HG03196 (cell line): ENCODE measurements around the gene TMEM163.
"Not testable (repeated sequence)": the region's sequence is repeated elsewhere in the genome, so short reads cannot be mapped to it uniquely, and the experiment has no call there.

ENCODE experiments used
- ATAC-seq: cut with Tn5 transposase; IDR thresholded peaks from one replicate; pipeline ENCODE4 v1.9.1; 2021; ENCODE audit not compliant: unreplicated experiment

Gene TMEM163

DNA sequence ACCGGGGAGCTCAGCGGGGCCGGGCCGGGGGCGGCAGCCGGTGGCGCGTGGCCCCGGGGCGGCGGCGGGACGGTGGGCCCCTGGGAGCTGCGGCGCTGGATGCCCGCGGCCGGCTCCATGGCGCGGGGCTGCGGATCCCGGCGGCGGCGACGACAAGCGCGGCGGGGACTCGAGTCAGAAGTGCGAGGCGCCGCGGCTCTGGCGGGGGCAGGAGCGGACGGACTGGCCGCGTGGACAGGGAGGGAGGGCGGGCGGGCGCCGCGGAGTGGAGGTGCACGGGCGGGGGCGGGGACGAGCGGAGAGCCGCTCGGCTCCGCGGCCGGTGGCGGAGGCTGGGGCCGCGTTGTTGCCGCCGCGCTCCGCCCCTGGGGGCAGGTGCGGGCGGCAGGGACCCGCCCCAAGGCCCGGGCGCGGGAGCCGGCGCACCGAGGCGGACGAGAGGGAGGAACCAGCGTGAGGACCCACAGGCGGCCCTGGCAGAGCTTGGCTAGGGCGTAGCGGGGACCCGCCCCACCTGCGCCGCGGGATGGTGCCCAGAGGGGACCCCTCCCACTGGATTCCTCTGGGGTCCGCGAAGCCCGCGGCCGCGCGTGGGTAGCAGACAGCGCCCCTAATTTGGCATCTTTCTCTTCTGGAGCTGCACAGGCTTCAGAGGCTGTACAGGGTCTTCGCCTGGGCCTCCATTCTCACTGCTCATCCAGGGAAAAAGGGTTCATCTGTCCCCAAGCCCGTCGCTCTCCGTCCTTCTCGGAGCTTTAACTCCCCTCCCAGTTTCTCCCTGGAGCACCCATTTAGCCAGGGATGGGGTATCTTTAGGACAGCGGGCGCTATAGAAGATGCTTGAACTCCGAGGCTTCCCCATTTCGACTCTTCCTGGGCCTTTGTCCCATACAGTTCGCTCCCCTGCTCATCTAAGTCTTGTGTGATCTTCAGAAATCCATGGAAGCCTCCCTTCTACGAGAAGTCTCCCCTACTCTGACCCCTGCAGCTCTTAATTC is at the start of gene TMEM163:
TMEM163 (minus strand) TSS at position 184 of the 998 bp plus-strand sequence.
- ATAC-seq, result no peak

DNA sequence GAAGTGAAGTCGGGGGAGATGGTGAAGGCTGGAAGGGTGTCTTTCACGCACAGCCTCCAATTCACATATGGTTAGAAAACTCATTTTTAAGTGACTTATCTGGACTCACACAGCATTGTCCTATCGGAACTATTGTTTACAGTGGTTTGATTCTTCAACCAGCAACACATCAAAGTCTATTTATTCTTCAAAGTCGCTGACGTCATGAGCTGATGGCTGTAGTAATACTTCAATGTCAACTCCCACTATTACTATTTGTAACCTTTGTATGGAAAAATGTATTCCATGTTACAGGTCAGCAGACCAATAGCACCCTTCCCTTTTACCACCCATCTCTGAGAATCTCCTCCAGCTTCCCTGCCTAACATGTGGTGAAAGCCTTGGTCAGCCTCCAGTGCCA is 47.8 kb upstream of the TMEM163 start:
- no peak for ATAC-seq

DNA sequence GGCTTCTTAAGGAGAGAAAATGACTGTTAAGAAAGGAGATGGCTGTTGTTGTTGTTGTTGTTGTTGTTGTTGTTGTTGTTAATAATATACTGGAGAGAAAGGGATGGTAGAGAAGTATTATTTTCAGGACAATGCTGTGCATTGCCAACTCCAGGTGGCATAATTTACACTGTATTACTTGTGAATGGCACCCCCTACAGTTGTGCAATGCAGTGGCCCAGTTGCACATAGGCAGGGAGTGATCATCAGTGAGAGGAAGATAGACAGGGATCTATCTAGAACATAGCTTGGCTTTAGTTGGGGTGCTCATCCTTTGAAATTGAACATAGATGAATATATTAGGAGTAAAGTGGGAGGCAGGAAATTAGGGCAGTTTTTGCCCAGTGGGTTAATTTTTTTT is 47.2 kb upstream of the TMEM163 start:
- no peak for ATAC-seq

DNA sequence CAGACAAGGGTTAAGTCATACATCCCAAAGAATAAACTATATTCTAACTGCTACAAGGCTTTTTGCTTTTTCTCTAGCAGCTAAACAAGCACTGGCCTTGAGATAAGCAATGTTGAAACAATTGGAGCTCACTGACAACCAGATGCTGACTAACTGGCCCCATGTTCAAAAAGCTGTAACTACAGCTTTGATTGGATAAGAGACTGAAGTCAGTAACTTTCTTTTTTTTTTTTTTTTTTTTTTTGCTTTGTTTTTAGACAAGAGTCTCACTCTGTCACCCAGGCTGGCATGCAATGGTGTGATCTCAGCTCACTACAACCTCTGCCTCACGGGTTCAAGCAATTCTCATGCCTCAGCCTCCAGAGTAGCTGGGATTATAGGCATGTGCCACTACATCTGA is 45.4 kb upstream of the TMEM163 start:
- ATAC-seq, result no peak

DNA sequence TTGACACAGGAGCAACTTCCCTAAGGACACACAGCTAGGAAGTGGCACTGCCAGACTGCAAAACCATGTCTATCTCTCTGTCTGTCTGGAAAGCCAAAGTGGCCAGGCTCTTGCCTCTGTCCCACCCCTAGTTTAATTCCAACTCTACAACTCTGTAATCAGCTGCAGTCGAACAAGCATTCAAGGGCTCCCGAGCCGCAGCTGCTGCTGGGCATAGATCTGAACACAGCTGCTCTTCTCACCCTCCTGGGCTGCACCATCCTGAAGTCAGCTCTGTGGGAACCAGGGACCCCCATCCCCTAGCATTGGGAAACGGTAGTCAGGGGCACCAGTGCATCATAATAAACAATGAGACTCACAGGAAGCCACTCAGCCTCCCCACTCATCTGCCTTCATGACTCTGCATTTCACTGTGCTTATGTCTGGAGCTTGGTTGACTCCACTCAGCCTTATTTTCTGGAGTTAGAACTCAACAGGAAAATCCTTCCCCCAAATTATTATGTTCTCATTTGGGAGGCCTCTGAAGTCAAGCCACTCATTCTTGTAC is 44.4 kb upstream of the TMEM163 start:
- ATAC-seq, result no peak

DNA sequence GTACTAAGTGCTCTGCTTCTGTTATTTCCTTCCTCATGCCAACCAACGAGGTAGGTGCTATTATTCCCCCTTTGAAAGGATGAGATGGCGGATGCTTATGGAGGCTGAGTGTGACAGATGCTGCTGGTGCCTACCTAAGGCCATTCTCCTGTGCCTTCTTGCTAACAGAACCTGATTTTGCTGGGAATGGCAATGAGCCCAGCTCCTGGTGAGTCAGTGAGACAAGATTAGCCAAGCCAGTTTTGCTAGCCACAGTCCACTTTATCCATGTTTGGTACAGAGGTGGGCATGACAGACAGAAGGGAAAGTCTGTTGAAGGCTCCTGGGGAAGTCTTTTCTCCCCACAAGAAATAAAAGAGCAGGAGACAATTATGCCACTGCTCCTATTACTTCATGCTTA is 43.7 kb upstream of the TMEM163 start:
- ATAC-seq, result no peak

DNA sequence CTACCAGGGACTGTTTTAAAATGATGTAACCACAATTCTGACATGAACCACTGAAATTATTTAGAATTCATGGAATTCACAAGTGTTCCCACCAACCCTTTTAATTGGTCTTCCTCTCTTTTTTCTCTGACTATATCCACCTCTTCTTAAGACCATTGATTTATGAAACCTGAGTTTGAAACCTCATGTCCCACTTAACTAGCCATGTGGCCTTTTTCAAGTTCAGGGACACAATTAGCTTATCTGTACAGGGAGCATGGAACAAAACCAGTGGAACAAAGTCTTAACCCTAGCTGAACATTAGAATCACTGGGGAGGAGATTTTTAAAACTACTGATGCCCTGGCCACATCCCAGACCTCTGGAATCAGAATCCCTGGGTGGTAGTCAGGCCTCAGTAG is 41.6 kb upstream of the TMEM163 start:
- no peak for ATAC-seq

DNA sequence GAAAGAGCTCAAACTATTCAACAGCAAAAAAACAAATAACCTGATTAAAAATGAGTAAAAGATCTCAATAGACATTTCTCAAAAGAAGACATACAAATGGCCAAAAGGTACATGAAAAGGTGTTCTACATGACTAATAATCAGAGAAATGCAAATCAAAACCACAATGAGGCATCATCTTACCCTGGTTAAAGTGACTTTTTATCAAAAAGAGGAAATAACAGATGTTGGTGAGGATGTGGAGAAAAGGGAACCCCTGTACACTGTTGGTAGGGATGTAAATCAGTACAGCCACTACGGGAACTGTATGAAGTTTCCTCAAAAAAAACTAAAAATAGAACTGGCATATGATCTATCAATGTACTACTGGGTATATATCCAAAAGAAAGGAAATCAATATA is 39.8 kb upstream of the TMEM163 start:
- ATAC-seq, result peak; percentile 91

DNA sequence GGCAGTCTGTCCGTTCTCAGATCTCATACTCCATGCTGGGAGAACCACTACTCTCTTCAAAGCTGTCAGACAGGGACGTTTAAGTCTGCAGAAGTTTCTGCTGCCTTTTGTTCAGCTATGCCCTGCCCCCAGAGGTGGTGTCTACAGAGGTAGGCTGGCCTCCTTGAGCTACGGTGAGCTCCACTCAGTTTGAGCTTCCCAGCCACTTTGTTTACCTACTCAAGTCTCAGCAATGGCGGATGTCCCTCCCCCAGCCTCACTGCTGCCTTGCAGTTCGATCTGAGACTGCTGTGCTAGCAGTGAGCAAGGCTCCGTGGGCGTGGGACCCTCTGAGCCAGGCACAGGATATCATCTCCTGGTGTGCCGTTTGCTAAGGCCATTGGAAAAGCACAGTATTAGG is 33.2 kb upstream of the TMEM163 start:
- not testable (repeated sequence) for ATAC-seq

DNA sequence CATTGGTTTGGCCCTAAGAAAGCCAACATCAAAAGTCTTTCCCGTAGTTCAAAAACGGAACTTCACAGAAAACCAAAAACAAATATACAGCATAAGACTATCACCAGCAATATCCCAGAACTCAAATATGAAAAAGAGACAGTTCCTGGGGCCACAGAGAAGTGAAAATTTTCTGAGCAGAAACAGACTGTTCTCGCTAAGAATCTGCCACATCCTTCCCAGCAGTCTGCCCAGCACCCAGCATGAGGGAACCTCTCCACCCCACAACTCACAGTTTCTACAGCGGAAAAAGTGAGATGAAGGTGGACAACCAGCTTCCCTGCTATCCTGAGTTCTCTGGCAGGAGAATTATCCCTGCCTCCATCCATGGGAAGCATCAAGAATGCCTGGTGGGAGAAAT is 26.7 kb upstream of the TMEM163 start:
- ATAC-seq, result no peak

DNA sequence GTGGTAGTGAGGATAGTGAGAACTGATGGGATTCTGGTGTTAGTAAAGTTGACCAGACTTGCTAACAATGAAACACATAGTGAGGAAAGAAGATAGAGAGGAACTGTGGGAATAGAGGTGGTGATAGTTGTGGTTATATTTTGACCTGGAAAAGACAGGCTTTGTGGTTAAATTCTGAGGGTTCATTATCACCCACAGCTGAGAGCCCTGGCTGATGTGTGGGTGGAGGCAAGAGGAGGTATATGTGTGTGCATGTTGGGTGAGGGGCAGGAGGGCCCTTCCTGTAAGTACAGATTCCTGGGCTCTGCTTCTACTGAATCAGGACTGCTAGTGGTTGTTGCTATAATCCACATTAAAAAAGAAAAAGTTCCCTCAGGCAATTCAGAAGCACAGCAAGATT is 26.2 kb upstream of the TMEM163 start:
- ATAC-seq, result no peak

DNA sequence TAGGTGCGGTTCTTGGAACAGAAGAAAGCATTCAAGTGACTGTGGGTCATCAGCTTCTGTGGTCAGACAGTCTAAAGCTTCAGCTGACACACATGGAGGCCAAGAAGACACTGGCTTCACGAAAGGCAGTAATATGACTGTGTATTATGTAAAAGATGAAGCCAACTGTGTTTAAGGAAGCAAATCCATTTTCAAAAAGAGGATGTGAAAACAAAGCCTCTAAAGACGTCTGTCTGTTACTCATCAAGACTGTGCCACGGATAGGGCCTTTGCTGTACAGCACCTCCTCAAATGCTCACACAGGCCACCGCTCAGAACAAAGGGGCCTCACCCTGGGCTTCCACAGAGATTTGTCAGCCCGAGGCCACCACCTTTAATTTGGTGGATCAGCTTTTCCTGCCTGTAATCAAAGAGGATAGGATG is 21.1 kb upstream of the TMEM163 start:
- peak; percentile 93 for ATAC-seq

DNA sequence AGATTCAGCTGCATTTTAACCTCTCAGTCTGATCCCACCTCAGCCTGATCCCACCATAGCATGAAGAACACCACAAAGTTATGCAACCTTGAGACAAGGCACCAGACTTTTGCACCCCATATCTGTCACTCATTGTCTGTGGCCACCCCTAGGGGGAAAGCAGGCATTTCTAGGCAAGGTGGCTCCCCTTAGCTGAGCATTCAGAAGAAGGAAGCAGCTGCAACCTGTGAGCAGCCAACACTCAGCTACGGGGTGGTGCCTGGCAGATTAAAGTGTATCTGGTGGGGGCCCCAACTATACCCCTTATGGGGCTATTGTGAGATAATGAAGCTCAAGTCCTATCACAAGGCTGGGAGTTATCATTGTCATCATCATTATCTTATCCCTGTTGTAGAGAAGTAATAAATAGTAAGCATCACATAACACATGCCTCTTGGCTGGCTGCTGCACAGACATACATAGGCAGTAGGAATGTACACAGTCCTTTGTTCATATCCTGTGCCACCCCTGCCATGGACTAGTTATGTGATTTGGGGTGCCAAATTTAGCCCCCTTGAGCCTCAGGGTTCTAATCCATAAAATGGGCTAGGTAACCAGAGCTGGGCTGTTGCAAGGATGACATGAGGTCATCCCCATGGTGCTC is 20.6 kb upstream of the TMEM163 start:
- no peak for ATAC-seq

DNA sequence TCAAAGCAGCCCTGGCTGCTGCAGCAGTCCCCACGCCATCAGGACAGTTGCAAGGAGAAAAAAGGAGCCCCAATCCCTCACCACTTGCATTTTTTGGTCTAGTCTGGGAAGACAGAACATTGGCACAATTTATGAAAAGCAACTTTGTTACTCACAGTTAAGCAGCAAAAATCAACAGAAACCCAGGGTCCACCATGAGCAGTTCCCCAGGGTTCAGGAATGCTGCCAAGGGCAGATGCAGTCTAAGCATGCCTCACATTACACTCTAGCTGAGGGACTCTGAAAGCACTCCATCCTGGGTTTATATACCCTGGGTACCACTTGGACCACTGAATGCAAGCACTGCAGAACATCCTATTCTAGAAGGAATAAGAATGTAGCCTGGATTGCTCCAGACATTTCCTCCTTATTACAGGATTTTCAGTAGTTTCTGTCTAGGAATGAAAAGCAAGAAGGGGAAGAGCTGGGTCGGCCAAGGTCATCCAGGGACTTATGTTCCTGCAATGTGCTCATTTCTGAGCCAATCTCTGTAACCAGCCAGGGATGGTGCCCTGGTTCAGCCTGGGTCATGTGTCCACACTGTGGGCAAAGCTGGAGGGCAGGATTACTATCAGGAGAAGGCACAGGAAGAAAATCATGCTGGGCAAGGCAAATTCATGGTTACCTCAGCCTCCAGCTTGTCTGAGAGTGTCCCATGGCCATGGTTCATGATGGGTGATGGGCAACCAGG is 19.5 kb upstream of the TMEM163 start:
- no peak for ATAC-seq

DNA sequence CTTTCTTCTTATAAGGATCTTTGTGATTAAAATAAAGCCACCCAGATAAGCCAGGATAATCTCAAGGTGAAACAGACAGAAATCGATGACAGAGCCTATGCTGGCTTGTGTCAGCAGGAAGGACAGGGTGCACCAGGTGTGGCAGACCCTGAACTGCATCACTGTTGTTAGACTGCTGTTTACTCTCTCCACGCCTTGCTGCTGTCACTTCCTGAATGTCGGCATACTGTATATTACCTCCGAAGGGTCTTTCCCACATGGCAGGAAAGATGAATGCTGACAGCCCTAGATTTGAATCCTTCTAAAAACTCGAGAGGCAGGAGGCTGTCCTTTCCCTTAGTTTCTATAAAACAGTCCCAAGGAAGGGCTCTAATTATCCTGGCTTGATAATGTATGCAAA is 18.9 kb upstream of the TMEM163 start:
- no peak for ATAC-seq

DNA sequence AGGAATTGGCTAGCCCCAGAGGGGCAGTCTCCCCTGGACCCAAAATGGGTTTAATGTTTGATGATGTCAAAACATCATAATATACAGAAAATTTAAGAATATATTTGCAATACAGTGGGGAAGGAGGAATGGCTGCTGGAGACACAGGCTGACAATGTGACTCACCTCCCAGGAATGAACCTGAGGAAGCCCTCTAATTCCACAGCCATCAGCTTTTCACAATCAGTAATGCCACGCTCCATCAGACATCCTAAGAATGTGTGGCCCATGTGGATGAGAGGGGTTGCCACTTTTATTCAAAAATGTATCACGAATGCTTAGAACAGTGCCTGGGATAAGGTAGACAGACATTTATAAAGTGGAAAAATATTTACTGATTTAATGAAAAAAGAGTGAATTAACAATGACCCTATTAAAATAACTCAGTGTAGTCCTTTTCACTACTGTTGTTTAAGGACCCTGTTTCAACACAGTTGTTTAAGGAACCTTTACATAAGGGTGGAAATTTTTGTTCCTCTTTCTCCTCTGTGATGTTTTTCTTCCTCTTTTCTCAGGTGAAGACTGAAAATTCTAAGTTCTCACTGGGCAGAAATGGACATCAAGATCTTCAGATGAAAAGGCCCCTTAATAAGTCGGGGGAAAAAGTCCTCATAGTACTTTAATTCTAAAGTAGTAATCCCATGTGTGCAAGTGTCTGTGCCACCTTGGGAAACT is 17.5 kb upstream of the TMEM163 start:
- no peak for ATAC-seq

DNA sequence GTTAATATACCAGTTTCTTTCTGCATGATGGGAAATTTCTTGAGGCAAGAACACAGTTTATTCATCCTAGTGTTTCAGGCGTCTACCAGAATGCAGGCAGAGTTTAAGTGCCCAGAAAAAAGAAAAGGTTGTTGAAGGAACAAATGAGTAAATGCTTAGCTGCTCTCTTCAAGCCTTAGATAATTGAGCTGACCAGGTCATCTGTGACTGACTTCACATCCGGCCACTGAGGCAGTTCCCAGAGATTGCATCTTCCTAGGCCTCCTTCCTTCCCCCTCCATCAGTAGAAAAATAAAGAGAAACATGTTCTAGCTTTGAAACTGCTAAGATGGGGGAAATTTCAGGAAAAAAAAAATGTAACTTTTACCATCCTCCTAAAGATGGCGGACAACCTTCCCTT is 9.4 kb upstream of the TMEM163 start:
- no peak for ATAC-seq

DNA sequence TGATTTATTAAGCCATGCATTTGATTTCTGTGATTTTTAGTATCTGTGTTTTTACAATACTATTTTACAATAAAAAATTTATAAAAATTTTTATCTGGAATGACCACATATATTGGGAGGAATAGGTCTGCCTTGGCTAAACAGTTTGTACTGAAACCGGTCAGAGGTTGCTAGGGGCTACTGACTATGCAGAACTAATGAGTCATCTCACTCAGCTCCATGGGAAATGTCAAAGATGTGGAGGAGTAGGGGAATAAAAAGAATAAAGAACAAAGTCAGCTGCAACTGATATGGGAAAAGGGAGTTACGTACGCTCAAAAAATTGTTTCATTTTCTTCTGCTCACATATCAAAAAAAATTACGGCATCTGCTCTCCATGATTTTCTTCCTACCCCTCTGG is 8.6 kb upstream of the TMEM163 start:
- no peak for ATAC-seq

DNA sequence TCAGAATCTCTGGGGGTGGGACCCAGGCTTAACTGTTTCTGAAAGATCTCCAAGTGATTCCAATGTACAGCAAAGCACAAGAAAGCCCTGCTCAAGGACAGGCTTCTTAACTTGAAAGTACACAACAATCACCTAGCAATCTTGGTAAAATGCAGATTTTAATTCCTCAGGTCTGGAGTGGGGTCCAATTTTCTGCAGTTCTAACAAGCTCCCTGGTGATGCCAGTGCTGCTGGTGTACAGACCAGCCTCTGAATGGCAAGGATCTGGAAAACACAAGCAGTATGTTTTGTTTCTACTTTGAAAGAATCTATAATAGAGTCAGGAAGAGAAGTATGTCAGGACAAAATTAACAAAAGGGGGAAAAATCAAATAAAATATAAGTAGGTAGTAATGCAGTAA is 7.8 kb upstream of the TMEM163 start:
- ATAC-seq, result no peak

DNA sequence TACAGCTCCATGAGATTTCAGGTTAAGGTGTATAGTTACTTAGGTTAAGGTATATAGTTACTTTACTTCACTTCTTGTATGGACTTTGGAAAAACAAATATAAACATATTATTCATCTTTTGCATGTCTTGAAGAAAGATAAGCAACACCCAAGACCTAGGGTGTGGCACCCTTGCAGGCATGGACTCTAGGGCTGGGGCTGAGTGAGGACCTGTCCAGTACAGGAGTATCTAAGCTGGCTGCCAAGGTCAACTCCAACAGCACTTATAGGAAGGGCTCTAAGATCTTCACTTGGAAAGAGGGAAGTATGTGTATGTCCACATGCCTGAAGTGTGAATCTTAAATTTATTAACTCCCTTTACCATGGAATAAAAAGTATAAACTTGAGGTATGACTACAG is 7.1 kb upstream of the TMEM163 start:
- ATAC-seq, result no peak

DNA sequence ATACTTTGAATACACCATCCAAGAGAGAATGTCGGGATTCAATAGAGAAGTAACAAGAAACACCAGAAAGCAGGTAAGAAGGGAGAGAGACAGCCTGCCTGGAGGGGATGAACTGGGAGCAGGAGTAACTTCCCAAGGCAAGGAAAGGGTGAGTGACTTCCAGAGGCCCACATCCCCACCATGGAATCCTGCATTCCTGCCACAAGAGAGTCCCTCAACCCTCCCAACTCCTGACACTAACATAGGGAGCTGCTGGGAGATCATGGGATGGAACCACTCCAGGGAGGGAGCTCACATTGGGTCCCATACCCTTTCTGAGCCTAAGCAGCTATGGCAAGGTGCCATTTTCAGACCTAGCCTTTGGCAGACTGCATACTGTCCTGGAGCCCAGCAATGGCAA is 5.5 kb upstream of the TMEM163 start:
- ATAC-seq, result no peak
